GM12872 (cell line): ENCODE measurements around the gene LRRFIP2.

Experiments
- TF ChIP-seq, protein P1 (sequence below): IDR thresholded peaks from 3 replicates; pipeline ENCODE4 v1.5.1; 2011; ENCODE audit warnings: low read depth, mild to moderate bottlenecking, low read length, moderate library complexity; ENCODE audit not compliant: insufficient read depth

The LRRFIP2 gene

GRCh38 chr3:37096975-37097374 lies 77.4 kb downstream of the LRRFIP2 start:
- TF ChIP-seq, protein P1, sequence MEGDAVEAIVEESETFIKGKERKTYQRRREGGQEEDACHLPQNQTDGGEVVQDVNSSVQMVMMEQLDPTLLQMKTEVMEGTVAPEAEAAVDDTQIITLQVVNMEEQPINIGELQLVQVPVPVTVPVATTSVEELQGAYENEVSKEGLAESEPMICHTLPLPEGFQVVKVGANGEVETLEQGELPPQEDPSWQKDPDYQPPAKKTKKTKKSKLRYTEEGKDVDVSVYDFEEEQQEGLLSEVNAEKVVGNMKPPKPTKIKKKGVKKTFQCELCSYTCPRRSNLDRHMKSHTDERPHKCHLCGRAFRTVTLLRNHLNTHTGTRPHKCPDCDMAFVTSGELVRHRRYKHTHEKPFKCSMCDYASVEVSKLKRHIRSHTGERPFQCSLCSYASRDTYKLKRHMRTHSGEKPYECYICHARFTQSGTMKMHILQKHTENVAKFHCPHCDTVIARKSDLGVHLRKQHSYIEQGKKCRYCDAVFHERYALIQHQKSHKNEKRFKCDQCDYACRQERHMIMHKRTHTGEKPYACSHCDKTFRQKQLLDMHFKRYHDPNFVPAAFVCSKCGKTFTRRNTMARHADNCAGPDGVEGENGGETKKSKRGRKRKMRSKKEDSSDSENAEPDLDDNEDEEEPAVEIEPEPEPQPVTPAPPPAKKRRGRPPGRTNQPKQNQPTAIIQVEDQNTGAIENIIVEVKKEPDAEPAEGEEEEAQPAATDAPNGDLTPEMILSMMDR = no peak

GRCh38 chr3:37096288-37096687 lies 78.1 kb downstream of the LRRFIP2 start:
- TF ChIP-seq, protein P1 = no peak

DNA sequence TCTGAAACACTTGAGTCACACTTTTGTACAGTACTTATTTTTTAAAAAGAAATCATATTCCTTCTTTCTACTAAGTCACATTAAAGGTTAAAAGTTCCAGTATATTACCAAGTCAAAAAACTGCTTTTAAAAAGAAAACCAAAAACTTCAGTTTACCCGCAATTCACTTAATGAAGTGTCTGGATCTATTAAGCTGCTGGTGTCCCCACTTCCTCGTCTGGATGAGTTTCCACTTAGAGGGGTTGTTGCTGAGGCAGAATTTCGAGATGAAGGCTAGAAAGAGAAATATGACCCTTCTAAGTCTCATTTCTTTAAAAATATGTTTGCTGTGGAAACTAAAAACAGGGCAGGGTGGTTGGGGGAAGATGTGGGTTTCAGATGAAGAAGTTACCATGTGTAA lies 79.7 kb downstream of the LRRFIP2 start:
- TF ChIP-seq, protein P1 = no peak

DNA sequence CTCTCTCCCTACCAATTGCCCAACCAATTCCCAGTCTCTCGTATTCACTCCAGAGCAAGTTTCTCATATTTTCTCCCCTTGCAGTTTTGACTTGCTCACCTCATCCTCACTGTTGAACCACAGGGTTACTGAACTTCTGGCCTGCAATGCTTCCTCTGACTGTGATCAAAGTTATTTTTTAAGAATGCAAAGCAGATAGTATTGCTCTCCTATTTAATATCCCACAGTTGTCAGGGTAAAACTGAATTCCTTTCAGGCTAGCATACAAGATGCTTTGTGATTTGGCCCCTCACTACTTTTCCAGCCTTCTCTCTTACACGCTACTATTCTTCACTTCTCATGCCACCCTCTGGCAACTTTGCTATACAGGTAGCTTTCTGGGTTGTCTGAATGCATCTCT lies 80.9 kb downstream of the LRRFIP2 start:
- TF ChIP-seq, protein P1 = no peak

- TF ChIP-seq, protein P1 = no peak
These were observed 81.9 kb downstream of the LRRFIP2 start for GRCh38 chr3:37092484-37092883.

- TF ChIP-seq, protein P1 = no peak
These were observed 86.5 kb downstream of the LRRFIP2 start for GRCh38 chr3:37087870-37088269.

- TF ChIP-seq, protein P1 = no peak
These were observed 87.5 kb downstream of the LRRFIP2 start for GRCh38 chr3:37086918-37087317.

- TF ChIP-seq, protein P1 = no peak
These were observed 92.1 kb downstream of the LRRFIP2 start for GRCh38 chr3:37082317-37082716.
